Kidney glomerular epithelial cell (primary cell): ENCODE data around the gene ANP32A.

Source experiments
- DNase-seq: peaks from one replicate; lab custom pipeline; 2025; lab: John Stamatoyannopoulos, UW

Gene ANP32A

DNA sequence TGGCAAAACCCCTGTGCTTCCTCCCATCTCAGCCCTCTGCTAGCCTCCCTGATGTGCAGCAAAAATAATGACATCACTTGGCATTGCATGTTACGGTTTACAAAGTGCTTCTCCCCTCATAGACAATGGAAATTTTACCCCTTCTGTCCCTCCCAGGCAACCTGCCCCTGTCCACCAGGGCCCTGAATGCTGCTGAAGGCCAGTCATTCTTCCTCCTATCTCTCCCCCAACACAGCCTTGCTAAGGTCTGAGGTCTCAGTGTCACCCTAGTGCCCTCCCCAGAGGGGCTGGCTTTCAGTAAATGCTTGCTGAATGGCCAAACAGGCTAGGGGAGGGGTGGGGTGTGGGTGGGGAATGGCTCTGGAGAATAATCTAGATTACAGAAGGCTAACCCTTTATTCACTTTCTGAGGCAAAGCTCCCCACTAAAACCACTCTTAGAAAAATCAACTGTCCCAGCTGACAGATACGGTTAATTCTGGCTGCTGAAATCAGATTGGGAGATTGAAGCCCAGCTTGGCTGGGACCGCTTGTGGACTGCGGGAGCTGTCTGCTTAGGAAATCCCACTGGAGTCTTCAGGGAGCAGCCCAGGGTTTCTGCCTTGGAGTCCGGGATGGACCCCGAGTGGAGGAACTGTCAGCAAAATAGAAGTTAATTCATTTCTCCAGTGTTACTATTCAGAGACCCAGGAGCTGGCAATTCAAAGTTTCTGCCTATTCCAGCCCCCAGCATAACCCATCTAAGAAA lies 22.9 kb downstream of the ANP32A start:
- no peak for DNase-seq

DNA sequence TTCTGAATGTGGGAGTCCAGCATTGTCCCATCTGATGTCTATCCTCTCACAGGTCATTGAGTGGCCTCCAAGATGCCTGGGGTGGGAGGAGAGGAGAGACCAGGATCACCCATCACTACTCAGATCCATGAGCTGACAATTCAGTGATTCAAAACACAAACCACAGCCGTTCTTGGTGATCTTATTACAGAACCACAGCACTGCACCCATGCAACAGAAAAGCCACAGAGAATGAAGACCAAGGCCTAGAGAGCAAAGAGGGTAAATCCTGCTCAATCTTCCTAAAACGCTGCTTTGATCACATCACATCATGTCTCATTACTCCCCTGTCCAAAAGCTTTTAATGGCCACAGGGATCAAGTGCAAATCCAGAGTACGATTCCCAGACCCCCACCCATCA lies 23.5 kb downstream of the ANP32A start:
- no peak for DNase-seq

DNA sequence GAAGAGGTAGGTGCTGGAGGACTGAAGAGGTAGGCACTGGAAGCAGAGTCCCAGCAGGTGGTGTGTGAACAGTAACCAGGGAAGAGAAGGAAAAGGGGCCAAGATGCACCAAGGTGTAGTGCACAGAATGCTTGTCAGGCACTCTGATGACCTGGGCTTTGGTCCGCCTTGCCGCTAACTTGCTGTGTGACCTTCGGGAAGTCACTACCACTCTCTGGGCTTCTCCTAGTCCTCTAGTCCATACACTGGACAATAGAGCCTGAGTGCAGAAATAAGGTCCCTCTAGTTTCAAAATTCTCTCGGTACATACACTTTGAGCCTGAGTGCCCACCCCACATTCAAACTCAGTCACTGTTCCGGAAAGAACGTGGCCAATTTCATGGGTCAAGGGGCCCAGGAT lies 24.1 kb downstream of the ANP32A start:
- no peak for DNase-seq

DNA sequence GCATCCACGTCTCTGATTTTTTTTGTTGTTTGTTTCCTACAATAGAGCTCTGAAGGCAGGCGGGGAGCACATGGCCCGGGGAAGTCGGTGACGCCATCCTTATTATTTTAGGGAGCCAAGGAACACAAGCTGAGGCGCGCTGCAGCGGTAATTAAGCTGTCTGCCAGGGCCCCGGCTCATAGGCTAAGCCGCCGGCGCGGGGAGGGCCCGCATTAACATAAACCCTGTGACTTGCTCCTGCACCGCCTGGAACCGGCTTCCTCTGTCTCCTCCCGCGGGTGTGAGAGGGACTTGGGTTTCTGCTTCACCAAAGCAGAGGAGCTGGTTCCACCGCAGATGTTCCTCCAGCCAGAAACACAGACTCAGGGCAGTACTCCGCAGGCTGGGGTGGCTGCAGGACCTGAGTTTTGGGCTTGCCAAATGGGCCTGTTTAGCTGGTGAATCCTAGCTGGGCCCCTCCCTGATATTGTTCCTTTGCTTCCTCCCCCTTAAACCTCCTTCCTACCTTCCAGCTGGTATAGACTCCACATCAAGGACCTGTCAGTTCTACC lies 25.3 kb downstream of the ANP32A start:
- no peak for DNase-seq

DNA sequence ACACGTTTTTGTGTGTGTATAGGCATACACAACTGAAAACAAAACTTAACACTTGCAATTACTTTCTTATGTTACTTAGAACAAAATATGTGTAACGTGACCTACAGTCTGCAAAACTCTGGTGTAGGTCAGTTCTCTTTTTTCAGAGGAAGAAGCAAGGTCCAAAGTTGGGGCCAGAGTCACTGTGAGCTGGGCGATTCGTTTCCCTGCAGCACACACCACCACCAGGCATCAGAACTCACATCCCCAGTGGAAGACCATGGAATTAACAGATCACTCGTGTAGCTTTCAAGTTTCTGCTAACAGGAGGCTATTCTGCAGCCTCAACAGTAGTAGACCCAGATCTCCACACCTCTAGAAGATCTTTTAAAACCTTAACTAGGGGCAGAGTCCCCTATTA lies 25.8 kb downstream of the ANP32A start:
- no peak for DNase-seq

DNA sequence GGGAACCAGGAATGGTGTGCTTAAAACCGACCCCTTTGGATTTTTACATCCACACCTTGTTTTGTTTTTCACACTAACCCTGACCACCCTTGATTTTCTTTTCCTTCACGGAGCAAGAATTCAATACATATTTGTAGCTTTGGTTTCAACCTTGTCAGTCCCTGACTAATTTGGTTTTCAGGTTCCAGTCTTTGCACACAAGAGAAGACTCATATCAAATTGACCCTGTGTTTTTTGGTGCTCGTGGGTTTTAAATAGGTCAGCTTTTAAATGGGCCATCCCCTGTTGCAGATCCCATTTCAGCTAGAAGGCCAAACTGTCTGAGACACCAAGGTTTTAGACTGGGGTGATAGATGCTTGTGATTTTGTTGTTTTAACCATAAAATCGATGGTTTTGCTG lies 26.4 kb downstream of the ANP32A start:
- no peak for DNase-seq

DNA sequence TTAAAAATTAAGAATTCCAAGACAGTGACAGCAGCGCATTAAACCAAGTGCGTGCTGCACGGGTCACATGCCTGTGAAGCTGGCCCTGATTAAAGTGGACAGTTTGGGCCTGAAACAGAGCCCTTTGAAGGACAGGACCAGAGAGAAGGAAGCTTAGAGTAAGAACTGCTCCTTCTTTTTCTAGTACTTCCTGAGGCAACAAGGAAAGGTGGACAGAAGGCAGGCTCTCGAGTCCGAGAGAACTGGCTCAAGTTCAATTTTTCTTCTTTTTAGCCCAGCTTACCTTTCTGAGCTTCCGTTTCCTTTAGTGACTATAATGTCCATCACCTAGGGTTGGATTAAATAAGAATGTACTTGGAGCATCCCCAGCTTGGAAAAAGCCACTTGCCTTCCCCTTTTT lies 26.9 kb downstream of the ANP32A start:
- no peak for DNase-seq

DNA sequence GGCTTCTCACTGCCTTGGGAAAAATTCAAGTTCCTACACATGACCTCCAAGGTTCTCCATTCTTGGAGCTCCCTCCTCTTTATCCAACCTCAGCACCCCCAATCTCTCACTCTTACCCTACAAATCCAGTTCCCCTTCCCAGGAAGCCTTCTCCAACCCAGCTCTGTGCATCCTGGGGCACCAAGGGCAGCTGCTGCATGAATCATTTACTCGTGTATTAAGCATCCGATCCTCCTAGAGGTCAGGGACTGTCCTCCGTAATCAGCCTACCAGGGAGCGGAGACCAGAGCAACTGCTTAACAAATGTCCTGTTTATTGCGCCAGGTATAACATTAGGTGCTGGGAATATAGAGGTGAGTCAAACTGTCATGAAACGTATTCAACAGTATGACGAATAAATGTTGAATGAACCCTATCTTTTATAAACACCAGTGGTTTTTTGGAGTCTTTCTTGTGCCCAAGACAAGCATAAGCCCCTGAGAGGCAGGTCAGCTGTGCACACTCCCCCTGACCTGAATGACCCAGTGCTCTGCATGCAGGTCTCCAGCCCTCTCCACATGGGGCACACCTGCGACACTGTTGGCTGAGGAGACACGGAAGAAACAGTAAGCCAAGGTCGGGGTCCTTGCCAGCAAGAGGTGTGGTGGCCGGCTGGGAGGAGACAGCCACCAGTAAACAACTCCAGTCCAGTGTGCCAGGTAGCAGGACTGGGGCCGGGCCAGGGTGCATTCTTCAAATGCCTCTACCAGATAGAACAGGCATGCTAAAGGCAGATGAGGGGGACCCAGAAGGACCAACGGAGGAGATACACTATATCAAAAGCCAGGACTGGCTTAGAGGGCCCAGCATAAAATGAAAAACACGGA lies 27.6 kb downstream of the ANP32A start:
- DNase-seq, result no peak

DNA sequence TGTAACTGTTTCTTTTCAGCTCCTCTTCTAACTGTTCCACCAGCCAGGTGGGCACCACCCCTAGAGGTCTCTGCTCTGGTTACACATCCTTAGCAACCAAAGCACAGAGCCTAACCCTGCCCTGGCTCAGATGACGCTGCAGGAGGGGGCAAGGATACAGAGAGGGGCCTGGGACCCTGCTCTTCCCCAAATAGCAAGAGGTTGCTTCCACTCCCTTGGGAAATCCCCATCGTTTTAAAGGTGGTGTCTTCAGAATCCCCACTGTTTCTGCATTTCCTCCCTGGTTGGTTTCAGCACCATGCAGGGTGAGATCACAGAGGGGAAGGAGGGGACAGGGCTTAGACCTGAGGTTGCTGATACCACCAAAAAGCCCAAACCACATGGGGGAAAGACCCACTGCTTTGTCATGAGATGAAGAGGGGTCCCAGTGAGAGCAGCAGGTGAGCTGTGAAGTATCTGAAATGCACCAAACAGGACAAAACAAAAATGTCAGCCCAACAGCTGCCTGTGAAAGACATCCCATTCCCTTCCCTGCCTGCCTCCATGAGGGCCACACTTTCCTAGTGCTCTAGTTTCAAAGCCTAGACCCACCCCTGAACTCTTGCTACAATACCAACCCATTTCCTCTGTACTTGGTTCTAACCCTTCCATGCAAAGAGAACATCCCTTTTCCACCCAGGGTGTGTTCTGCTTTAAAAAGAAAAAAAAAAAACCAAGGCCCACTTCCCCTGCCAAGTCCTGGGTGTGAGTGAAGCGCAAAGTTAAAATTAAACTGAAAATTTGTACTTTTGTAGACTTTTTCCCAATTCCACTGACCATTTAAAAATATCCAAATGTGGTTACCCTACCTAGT lies 29.0 kb downstream of the ANP32A start:
- DNase-seq, result no peak

DNA sequence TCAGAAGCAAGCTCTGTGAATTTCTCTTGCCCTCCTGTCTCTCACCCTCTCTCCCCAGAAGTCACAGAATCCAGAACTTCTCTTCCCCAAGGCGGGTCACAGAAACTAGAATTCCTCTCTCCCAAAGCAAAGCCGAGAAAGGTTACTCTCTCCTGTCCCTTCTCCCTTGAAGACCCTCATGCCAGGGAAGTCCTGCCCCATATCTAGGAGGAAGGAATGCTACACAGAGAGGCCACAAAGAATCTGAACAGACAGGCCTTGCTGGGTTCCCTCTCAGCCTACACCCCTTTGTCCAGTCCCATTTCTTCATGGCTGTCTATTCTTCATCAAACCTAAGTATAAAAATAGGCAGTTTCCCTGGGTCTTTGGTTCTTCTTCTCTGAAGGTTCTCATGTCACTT lies 29.8 kb downstream of the ANP32A start:
- no peak for DNase-seq

DNA sequence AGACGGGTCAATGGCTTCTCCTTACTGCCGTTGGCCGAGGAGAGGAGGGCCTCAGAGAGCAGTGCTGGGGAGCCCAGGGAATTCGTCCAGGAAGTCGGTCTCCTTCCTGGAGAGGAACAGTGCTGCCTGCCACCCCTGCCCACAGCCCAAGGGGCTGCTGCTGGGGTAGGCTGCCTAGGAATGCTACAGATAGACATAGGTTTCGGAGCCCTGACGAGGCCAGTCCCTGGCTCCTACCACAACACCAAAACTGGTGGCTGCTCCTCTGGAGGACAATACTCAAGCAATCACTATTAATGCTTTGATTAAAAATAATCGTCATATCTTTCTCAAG lies 30.5 kb downstream of the ANP32A start:
- DNase-seq, result no peak

DNA sequence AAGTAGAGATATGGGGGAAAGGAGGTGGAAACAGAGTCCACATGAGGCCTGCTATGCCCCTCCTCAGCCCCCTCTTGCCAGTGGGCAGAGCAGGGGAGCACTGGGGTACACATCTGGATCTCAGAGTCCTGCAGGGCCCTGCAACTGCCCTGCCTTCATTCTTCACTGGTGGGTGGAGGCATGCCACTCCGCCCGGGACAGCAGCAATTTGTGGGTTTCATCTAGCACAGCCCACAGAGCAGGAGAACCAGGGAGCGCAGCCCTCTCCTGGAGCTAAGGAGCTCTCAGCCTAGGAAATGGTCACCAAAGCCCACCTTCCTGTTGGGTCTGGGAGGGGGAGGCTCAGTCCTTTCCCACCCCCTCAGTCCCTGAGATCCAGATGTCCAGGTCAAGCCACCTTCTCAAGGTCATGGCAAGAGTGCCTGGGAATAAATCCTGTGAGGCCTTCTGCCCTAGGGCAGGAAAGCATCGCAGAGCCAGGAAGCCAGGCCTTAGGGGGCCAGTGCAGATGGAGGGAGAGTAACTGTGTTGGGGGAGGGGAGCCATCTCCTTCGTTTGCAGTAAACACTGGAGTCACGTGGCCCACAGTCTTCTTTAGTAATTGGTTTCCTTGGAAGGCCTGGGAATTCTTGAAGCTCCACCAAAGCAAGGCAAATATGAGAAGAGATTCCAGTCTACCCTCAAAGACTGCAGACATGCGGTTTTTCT lies 31.0 kb downstream of the ANP32A start:
- no peak for DNase-seq

DNA sequence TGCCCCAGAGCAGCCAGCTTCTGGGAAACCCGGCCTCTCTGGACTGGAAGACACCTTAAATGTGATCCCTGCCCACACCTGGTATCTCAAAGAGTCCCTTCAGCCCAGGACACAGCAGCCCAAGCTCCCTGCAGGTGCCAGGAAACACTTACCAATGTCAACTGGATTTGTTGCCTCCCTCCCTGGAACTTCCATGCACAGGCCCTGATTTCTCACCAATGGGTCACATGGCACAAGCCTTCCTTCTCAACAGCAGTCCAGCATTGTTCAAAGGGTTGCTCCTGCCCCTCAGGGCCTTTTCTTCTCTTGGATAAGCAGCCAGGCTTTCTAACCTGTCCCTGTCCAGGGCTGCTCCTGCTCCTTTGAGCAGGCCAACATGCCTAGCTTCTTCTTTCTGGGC lies 31.6 kb downstream of the ANP32A start:
- no peak for DNase-seq

DNA sequence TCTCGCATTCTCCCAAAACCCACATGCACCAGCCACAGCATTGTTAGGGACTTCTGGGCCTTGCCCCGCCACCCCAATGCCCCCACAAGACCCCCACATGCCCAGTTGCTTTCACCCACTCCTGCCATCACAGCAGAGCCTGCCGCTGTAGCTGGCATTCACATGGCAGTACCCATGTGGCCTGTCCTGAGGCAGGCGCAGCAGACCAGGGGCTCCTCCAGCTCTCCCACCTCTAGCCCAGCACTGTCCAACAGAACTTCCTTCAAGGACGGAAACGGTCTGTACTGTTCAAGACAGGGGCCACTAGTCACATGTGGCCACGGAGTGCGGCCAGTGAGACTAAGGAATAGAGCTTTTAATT lies 32.5 kb downstream of the ANP32A start:
- no peak for DNase-seq

DNA sequence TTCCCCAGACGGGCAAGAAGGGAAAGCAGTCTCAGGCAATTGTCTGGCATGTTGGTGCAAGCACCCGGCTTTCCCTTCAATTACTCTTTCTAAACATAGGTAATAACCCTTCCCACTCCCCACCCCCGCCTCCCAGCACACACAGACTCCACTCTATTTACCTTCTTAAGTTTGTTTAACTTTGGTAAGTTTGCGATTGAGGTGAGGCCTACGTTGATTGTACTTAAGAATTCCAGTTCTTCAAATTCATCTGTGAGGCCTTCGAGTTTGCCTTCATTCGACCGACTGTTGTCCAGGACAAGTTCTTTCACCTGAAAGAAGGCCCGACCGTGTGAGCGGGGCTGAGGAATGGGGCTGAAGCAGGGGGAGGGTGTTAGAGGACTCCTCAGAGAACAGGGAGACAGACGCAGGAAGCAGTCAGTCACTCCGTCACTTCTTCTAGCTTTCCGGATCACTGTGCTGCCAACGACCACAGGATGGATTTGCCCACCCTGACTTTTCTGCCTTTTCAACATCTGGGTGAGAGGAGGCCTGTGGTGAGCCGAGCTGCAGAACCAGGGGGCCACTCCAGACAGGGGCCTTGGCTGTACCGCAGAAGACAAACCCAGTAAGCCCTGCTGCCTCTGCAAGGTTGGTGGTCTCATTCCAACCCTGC lies 33.0 kb downstream of the ANP32A start:
- no peak for DNase-seq

DNA sequence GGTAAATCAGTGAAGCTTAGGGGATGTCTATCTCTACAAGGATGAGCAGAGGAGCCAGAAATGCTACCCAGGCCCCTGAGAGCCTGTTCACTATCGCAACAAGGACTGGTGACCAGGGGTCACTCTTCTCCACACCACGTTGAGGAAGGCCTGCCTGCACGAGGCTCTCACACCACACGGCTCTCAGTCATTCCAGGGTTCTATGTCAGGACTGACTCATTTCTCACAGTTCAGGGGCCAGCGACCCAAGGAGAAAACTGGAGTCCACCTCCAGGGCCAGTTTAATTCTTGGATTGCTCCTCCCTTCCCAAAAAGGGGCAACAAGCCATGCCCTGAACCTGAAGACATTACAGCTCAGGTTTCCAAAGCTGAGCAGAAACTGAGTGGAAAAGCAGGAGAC lies 33.9 kb downstream of the ANP32A start:
- DNase-seq, result no peak

DNA sequence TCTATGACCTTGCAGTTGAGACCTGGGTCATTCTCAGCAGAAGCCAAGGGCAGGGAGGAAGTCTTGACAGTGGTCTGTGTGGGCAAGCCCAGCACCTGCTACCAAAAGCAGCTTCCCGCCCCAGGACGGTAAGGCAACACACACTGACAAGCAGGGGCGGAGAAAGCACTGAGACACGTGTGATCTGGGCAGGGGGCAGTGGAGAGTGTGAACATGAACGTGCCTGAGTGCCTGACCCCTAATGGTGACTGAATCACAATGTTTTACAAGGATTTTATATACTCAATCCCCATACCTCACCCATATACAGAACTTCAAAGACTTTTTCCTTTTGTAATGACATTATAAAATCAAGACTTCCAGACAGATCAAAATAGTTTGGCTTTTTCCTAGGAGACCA lies 35.2 kb downstream of the ANP32A start:
- no peak for DNase-seq

DNA sequence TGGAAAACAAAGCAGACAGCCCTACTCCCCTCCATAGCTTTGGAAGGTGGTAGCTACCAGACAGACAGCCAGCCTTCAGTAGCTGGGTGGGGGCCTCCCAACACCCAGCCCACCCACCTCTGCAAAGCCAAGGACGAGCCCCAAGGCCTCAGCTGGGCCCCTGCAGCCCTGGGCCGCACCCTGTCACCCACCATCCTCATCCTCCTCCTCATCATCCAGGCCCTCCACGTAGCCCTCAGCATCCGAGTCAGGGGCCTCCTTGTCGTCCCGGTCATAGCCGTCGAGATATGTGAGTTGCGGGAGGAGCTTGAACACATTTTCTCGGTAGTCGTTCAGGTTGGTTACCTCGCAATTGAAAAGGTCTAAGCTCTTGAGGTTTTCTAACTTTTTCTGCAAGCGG lies 36.5 kb downstream of the ANP32A start:
- DNase-seq, result no peak

DNA sequence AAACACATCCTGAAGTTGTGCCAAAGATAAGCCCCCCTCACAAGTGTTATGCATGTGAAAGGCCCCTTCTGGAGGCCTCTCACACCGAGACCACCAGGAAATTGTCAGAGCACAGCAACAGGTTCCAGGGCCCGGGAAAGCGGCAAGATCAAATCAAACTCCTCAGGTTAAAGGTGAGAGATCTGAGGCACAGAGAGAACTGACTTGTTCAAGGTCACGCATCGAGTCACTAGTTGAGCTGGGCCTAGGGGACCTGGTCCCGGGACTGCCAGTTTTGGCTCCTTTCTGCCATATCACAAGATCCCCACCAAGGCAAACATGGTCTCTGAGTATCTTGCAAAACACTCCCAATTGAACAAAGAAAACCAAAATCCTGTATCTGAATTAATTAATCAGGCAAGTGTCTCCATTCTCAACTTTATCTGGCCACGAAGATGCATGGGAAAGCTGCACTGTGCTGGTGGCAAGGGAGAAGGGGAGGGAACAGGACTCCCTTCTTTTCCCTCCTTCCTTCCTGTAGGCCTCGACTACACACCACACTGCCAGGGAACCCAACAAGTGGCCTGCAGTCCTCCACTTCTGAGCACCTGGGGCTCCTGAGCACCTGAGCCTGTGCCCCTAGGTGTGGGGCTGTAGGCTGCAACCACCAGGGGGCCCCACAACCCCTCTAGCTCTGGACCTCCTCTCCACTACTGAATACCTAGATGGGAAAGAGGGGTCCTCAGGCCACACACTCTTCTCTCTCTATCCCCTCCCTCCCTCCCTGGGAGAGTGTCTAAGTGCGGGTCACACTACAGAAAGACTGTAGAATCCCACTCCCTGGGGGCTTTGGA lies 37.3 kb downstream of the ANP32A start:
- DNase-seq, result no peak

DNA sequence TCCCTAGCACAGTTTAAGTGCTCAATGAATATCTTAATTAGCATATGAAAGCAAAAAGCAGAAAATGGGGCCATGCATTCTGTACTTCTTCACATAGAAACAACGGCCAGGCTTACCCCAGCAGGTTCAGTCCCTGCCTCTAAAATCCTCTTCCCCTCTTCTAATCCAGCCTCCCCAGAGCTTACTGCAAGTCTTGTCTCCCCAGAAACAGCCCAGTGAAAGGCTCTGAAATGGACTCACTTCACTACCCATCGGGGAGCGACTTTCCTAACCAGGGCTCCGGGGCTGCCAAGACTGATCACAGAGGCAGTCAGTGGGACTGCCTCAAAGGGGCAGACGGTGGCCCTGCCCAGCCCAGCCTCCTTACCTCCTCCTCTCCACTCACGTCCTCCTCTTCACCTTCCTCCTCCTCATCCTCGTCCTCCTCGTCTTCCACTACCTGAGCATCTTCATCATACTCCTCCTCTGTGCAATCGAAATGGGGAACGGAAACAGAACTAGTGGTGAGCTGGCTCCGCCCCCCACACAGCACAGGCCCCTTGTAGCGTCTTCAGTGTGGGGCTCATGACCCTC lies 38.0 kb downstream of the ANP32A start:
- DNase-seq, result no peak
